NB4 (cell line): ENCODE measurements around the gene OR51D1.

Source experiments
- CTCF ChIP-seq: IDR thresholded peaks from one replicate; pipeline ENCODE4 v1.5.1; 2012; ENCODE audit warnings: low read depth, low read length
- MAX ChIP-seq: IDR thresholded peaks from 2 replicates; pipeline ENCODE4 v1.6.1; 2011; ENCODE audit warnings: low read depth, low read length

- TF ChIP-seq CTCF (no peak), MAX (no peak)
Measured at GRCh38 chr11:4607096-4607495, 30.2 kb upstream of the OR51D1 start.
